NB4 (cell line): Measurements from ENCODE around the gene SAFB.

Experiments used
- CTCF ChIP-seq: IDR thresholded peaks from one replicate; pipeline ENCODE4 v1.5.1; 2012; ENCODE audit warnings: low read depth, low read length
- MYC ChIP-seq: IDR thresholded peaks from 2 replicates; pipeline ENCODE4 v1.6.1; 2011; ENCODE audit warnings: low read depth, low read length

- TF ChIP-seq CTCF (no peak), MYC (no peak)
Measured at GRCh38 chr19:5618591-5618990, 4.3 kb upstream of the SAFB start.
